NK-92 treated with Interleukin-12 subunit alpha and Interleukin-12 subunit beta, amount 100 ng/mL, for 24 hours (cell line): ENCODE measurements around the gene MCMBP.

Source experiments
- DNase-seq: peaks from one replicate; lab custom pipeline; 2025; lab: John Stamatoyannopoulos, UW

MCMBP gene

GRCh38 chr10:119783665-119784027 is 89.0 kb downstream of the MCMBP start:
- no peak for DNase-seq

- DNase-seq, result no peak
Observed at GRCh38 chr10:119782981-119783664, 89.5 kb downstream of the MCMBP start.

- no peak for DNase-seq
Observed at GRCh38 chr10:119781498-119781897, 91.1 kb downstream of the MCMBP start.

GRCh38 chr10:119780879-119781480 is 91.7 kb downstream of the MCMBP start:
- no peak for DNase-seq
